Caco-2 (cell line): Measurements from ENCODE around the gene KDM4B. TPM values are rescaled to one million over a fixed set of nuclear protein-coding genes. Genes with fewer than 3 reads are reported as not detected.

Experiments
- BruUV-seq: library from RNA; stranded (reverse); fragments of 400-500 nt; replicated peaks from 2 replicates; lab custom pipeline; 2021; lab: Mats Ljungman, UMichigan
- CTCF ChIA-PET: fragments of 300-600 bp; sonication (Branson Sonifier 250); formaldehyde crosslinking; loops from one replicate; lab custom pipeline; 2022; ENCODE audit warnings: antibody characterized with exemption; lab: Charles Lee
- POLR2A ChIA-PET: fragments of 300-600 bp; sonication (Branson Sonifier 250); formaldehyde crosslinking; loops from one replicate; lab custom pipeline; 2022; ENCODE audit warnings: antibody characterized with exemption; lab: Charles Lee
- DNase-seq, 2 experiments: peaks; one replicate each; pipeline versions ENCODE4 v3.0.0 to v3.0.0-alpha.2; 2020 to 2022
- H3K27me3 ChIP-seq: replicated peaks from 2 replicates; pipeline ENCODE4 v1.6.0; 2011; ENCODE audit warnings: low read length; ENCODE audit not compliant: control insufficient read depth, insufficient read depth
- H3K36me3 ChIP-seq: 2 replicates; pipeline ENCODE4 v1.5.1; 2011; ENCODE audit warnings: low read length; ENCODE audit not compliant: control insufficient read depth, insufficient read depth
- H3K4me1 ChIP-seq: fragments of 250-450 bp; sonication (Bioruptor Pico); 2 replicates; pipeline ENCODE4 v1.5.1; 2020; ENCODE audit warnings: mild to moderate bottlenecking
- H3K4me3 ChIP-seq: 2 replicates; pipeline ENCODE4 v1.5.1; 2011; ENCODE audit warnings: low read depth, mild to moderate bottlenecking, control low read depth, low read length
- H3K9me3 ChIP-seq: fragments of 250-450 bp; sonication (Bioruptor Pico); 2 replicates; pipeline ENCODE4 v1.5.1; 2020; ENCODE audit warnings: mild to moderate bottlenecking, moderate library complexity
- H3K27ac Mint-ChIP-seq: one replicate; pipeline ENCODE4 v1.8.0; 2022; ENCODE audit warnings: mixed read lengths; ENCODE audit not compliant: unreplicated experiment
- H3K27me3 Mint-ChIP-seq: one replicate; pipeline ENCODE4 v1.8.0; 2022; ENCODE audit warnings: mixed read lengths; ENCODE audit not compliant: insufficient read depth, unreplicated experiment
- H3K36me3 Mint-ChIP-seq: one replicate; pipeline ENCODE4 v1.8.0; 2022; ENCODE audit warnings: mild to moderate bottlenecking, mixed read lengths; ENCODE audit not compliant: insufficient read depth, unreplicated experiment
- H3K4me1 Mint-ChIP-seq: one replicate; pipeline ENCODE4 v1.8.0; 2022; ENCODE audit warnings: low read depth, mixed read lengths; ENCODE audit not compliant: unreplicated experiment
- H3K4me3 Mint-ChIP-seq: one replicate; pipeline ENCODE4 v1.8.0; 2022; ENCODE audit warnings: mild to moderate bottlenecking, moderate library complexity, mixed read lengths; ENCODE audit not compliant: unreplicated experiment
- H3K9me3 Mint-ChIP-seq: one replicate; pipeline ENCODE4 v1.8.0; 2022; ENCODE audit warnings: mixed read lengths; ENCODE audit not compliant: unreplicated experiment
- intact Hi-C: fragments of 100-400 bp; cut with micrococcal nuclease; formaldehyde crosslinking; loops from one replicate; pipeline ENCODE4 v1.10.0; 2022; ENCODE audit not compliant: unreplicated experiment
- total RNA-seq: library from RNA; stranded (reverse); gene quantifications from 2 replicates; pipeline ENCODE4 v1.2.3, GENCODE V29; 2022
- TF ChIP-seq, protein P1 (sequence below), 2 experiments: fragments of 200-600 bp in 1 of 2; IDR thresholded peaks; 1 replicate in 1 of 2; 2 replicates in 1 of 2; pipeline versions ENCODE4 v1.5.1 to v1.8.0; 2011 to 2022; ENCODE audit warnings: antibody characterized with exemption in 1 of 2, control low read depth in 1 of 2, inconsistent platforms in 1 of 2, low read depth in 1 of 2, low read length in 1 of 2, mild to moderate bottlenecking in 1 of 2, moderate library complexity in 1 of 2; ENCODE audit not compliant: insufficient read depth in 1 of 2, severe bottlenecking in 1 of 2, unreplicated experiment in 1 of 2

Gene KDM4B
- total RNA-seq, 1 experiment from 2014 or later, result 27.4 TPM

DNA sequence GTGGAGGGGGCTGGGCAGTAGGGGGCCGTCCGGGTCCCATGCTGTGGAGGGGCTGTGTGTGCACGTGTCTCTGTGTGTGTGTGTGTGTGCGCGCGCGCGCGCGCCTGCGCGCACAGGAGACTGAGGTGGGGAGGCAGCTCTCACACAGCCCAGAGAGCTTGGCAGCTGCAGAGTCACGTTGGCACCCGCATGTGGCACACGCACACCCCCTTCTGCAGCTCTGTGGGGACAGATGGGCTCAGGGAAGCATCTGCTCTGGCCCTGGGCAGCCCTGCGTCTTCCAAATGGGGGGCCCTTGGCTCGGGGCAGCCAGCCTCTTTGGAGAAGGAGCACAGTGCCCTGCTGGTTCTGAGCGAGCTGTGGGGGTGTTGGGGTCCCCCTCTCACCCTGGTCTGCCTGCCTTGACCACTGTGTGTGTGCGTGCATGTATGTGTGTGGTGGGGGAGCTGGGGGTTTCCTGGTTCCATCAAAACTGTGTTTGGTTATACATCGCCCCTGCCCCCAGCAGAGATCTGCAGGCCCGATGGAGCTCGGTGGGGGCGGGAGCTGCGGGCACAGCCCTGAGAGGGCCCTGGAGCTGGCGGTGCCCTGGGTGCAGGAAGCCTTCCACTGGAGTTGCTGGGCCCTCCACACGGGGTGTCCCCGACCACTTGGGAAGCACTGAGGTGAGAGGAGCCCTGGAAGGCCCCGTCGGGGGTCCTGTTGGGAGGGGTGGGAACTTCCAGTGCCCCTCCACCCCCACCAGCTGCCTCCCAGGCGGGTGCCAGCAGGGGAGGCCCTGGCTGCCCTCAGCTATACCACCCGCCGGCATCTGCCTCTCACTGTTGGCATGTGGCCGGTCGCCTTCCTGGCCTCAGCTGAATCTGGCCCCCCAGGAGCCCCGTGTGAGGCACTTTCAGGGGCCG is 67.1 kb downstream of the KDM4B start:
- no peak overlapping the region for H3K4me3 Mint-ChIP-seq
- no peaks in the 10 kb centered on the region for H3K4me1 Mint-ChIP-seq
- no peaks in the 10 kb centered on the region for H3K36me3 ChIP-seq
- peak overlapping the region; percentile 23 for H3K27ac Mint-ChIP-seq
- H3K36me3 Mint-ChIP-seq, result peaks cover 25% of the 10 kb centered on the region
- no peaks in the 10 kb centered on the region for H3K9me3 ChIP-seq
- ChIA-PET POLR2A (no interaction called here), CTCF (interaction anchor here (0.6 to 1.5 kb wide), 2 partner anchors 46 to 226 kb away, joined by 3 read pairs; no protein-coding TSS in a partner anchor)
- H3K27me3 Mint-ChIP-seq, result no peaks in the 10 kb centered on the region
- BruUV-seq, result no TSS peak
- H3K4me1 ChIP-seq, result no peaks in the 10 kb centered on the region
- no peak overlapping the region for H3K4me3 ChIP-seq
- H3K9me3 Mint-ChIP-seq, result no peaks in the 10 kb centered on the region
- no peak for DNase-seq
- TF ChIP-seq, protein P1, sequence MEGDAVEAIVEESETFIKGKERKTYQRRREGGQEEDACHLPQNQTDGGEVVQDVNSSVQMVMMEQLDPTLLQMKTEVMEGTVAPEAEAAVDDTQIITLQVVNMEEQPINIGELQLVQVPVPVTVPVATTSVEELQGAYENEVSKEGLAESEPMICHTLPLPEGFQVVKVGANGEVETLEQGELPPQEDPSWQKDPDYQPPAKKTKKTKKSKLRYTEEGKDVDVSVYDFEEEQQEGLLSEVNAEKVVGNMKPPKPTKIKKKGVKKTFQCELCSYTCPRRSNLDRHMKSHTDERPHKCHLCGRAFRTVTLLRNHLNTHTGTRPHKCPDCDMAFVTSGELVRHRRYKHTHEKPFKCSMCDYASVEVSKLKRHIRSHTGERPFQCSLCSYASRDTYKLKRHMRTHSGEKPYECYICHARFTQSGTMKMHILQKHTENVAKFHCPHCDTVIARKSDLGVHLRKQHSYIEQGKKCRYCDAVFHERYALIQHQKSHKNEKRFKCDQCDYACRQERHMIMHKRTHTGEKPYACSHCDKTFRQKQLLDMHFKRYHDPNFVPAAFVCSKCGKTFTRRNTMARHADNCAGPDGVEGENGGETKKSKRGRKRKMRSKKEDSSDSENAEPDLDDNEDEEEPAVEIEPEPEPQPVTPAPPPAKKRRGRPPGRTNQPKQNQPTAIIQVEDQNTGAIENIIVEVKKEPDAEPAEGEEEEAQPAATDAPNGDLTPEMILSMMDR (IDR thresholded peaks at IDR 0.05; ENCODE audit: insufficient read depth in 1 of 2, low read depth in 1 of 2, low read length in 1 of 2, severe bottlenecking in 1 of 2, unreplicated experiment in 1 of 2), result no peak
- H3K27me3 ChIP-seq, result no peaks in the 10 kb centered on the region
- intact Hi-C loops, result no loop called here

DNA sequence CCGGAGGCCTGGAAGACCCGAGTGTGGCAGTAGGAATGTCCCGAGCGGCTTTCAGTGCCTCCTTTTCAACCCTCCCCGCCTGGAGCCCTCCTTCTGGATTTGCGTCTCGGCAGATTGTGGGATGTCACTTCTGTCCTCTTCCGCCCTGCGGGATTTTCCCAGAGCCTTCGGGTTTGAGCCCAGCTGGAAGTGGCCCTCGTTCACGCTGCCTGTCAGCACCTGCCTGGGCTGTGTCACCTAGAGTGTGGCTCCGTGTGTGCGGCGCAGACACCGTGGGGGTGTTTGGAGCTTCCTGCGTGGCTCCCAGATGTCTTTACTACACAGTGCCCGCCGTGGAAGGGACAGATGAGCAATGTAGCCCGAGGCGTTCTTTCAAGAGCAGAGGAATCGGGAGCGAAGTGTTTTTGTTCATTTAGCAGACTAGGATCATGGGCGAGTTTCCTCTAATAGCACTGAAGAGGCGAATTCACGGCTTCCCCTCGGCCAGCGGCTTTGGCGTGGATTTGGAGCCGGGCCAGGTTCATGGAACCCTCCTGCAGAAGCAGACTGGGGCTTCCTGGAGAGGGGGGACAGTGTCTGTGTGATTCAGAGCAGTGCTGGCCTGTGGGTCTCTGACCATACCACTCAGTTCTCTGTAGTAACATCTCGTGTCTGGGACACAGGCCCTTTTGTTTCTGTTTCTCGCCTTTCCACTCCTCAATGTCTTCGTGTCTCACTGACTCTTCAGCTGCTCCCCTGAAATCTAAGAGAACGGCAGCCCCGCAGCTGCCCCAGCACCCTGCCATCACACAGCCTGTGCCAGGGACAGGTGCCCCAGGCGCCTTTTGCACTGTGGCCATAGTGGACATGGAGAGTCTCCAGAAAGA is 68.0 kb downstream of the KDM4B start:
- H3K9me3 Mint-ChIP-seq, result no peaks in the 10 kb centered on the region
- Histone ChIP-seq H3K27me3 (no peaks in the 10 kb centered on the region), H3K9me3 (no peaks in the 10 kb centered on the region), H3K4me3 (no peak overlapping the region), H3K4me1 (no peaks in the 10 kb centered on the region), H3K36me3 (no peaks in the 10 kb centered on the region)
- H3K27ac Mint-ChIP-seq, result no peak overlapping the region
- intact Hi-C loops, result no loop called here
- POLR2A ChIA-PET, result no interaction called here
- peaks cover 34% of the 10 kb centered on the region for H3K36me3 Mint-ChIP-seq
- H3K27me3 Mint-ChIP-seq, result no peaks in the 10 kb centered on the region
- CTCF ChIA-PET, result interaction anchor here (0.6 to 0.7 kb wide), 2 partner anchors 46 to 232 kb away, joined by 3 read pairs; no protein-coding TSS in a partner anchor
- TF ChIP-seq, protein P1 (IDR thresholded peaks at IDR 0.05; ENCODE audit: insufficient read depth in 1 of 2, low read depth in 1 of 2, low read length in 1 of 2, severe bottlenecking in 1 of 2, unreplicated experiment in 1 of 2), result no peak
- H3K4me1 Mint-ChIP-seq, result no peaks in the 10 kb centered on the region
- BruUV-seq, result no TSS peak
- no peak for DNase-seq
- H3K4me3 Mint-ChIP-seq, result no peak overlapping the region

DNA sequence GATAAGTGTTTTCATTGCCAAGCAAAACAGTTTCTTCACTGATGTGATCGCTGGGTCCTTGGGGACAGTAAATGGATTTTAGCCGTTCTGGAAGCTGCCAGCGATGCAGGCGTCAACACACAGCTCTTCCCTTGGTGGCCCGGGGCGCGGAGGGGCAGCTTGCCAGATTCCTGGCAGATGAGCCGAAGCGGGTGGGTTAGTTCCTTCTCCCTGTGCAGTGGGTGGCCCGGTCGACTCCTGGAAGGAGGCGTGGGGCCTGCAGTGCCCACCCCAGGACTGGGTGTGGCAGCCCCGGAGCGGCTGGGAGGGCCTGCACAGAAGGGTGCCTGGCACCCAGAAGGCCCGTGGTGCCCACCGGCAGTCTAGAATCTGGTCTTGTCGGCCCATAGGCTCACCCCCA is 69.0 kb downstream of the KDM4B start:
- H3K9me3 ChIP-seq, result no peaks in the 10 kb centered on the region
- no peaks in the 10 kb centered on the region for H3K9me3 Mint-ChIP-seq
- intact Hi-C loops, result no loop called here
- no peaks in the 10 kb centered on the region for H3K27me3 Mint-ChIP-seq
- no peak overlapping the region for H3K4me3 Mint-ChIP-seq
- ChIA-PET POLR2A (no interaction called here), CTCF (interaction anchor here (1.2 kb wide), 1 partner anchor 169 kb away, joined by 3 read pairs; no protein-coding TSS in a partner anchor)
- H3K36me3 ChIP-seq, result no peaks in the 10 kb centered on the region
- DNase-seq, result no peak
- no peaks in the 10 kb centered on the region for H3K4me1 ChIP-seq
- no TSS peak for BruUV-seq
- H3K27me3 ChIP-seq, result no peaks in the 10 kb centered on the region
- H3K36me3 Mint-ChIP-seq, result peaks cover 44% of the 10 kb centered on the region
- TF ChIP-seq, protein P1 (IDR thresholded peaks at IDR 0.05; ENCODE audit: insufficient read depth in 1 of 2, low read depth in 1 of 2, low read length in 1 of 2, severe bottlenecking in 1 of 2, unreplicated experiment in 1 of 2), result no peak
- H3K27ac Mint-ChIP-seq, result no peak overlapping the region
- no peaks in the 10 kb centered on the region for H3K4me1 Mint-ChIP-seq
- no peak overlapping the region for H3K4me3 ChIP-seq
